ENCODE results near the gene PLA2G2F.

Gene PLA2G2F

DNA sequence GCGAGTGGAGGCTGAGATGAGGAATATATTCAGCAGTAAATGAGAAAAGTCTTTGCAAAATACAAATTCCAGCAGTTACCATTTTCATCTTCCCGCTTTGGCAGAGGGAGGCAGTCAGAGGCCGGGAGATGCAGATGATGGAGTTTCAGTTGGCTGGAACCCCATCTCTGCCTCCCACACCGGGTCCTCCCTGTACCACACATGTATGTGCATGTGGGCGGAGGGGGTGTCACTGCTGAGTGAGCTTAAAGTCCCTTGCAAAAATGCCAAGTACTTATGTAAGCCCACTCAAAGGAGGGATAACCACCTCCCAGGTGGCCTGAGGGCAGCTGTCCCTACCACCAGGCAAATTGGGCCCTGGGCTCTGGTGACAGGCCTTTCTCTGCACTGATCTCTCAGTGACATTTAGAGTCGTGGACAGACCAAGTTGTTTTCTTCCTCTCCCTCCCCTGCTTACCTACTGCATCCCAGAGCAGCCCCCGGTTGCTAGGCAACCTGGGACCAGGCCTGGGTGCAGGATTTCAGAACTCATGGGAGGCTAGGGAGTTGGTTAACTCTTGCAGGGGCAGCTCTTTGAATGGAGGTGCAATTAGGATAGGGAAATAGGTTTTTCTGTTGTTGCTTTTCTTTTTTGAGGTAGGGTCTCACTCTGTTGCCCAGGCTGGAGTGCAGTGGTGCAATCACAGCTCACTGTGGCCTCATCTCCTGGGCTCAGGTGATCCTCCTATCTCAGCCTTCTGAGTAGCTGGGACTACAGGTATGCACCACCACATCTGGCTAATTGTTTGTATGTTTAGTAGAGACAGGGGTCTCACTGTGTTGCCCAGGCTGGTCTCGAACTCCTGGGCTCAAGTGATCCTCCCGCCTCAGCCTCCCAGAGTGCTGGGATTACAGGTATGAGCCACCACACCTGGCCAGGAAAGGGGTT lies 29.7 kb downstream of the PLA2G2F start:
- TF ChIP-seq FOXM1 (IDR thresholded peaks at IDR 0.05; ENCODE audit: borderline replicate concordance) (no peak), SP1 (IDR thresholded peaks at IDR 0.05) (no peak), FOXK2 (IDR thresholded peaks at IDR 0.05) (no peak), L3MBTL2 (conservative IDR thresholded peaks at IDR 0.05) (no peak), BHLHE40 (IDR thresholded peaks at IDR 0.05; ENCODE audit: borderline replicate concordance) (no peak), FOXA1 (IDR thresholded peaks at IDR 0.05) (no peak), TARDBP (IDR thresholded peaks at IDR 0.05) (no peak), ELF4 (IDR thresholded peaks at IDR 0.05) (no peak), CTBP1 (IDR thresholded peaks at IDR 0.05; ENCODE audit: borderline replicate concordance) (no peak), LEF1 (IDR thresholded peaks at IDR 0.05; ENCODE audit: borderline replicate concordance) (no peak), NFRKB (IDR thresholded peaks at IDR 0.05) (no peak), ZNF384 (IDR thresholded peaks at IDR 0.05) (no peak), ARNT (IDR thresholded peaks at IDR 0.05) (no peak), SUZ12 (IDR thresholded peaks at IDR 0.05) (no peak), HDGF (IDR thresholded peaks at IDR 0.05; ENCODE audit: borderline replicate concordance) (no peak)
- TF ChIP-seq, protein P1, sequence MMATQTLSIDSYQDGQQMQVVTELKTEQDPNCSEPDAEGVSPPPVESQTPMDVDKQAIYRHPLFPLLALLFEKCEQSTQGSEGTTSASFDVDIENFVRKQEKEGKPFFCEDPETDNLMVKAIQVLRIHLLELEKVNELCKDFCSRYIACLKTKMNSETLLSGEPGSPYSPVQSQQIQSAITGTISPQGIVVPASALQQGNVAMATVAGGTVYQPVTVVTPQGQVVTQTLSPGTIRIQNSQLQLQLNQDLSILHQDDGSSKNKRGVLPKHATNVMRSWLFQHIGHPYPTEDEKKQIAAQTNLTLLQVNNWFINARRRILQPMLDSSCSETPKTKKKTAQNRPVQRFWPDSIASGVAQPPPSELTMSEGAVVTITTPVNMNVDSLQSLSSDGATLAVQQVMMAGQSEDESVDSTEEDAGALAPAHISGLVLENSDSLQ (IDR thresholded peaks at IDR 0.05), result no peak
- ChIA-PET POLR2A (no interaction called here), CTCF (interaction anchor here (1.0 kb wide), 1 partner anchor 10 kb away, joined by 3 read pairs; no protein-coding TSS in a partner anchor)
- DNase-seq (ENCODE audit: extremely low spot score), result no peak

DNA sequence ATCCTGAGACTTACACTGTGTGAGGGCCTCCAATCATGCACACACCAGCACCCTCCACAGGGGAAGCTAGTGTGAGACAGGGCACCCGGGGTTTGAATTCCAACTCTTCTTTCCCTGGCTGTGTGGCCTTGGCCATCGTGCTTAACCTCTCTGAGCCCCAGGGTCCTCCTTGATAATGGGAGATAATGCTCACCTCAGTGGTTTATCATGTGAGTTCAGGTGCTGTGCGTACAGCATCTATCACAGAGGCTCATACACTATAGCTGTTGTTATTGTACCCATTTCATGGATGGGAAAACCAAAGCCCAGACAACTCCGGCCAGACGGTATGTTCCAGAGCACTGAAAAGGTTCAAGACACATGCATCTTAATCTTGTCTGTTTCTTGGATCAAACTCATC lies 30.8 kb downstream of the PLA2G2F start:
- no peak for DNase-seq (ENCODE audit: extremely low spot score)
- ChIA-PET CTCF (no interaction called here), POLR2A (no interaction called here)
- no peak for TF ChIP-seq ARNT (IDR thresholded peaks at IDR 0.05)

GRCh38 chr1:20172033-20172590 lies 33.0 kb downstream of the PLA2G2F start:
- TF ChIP-seq ARNT (IDR thresholded peaks at IDR 0.05) (no peak), SP1 (IDR thresholded peaks at IDR 0.05) (no peak)
- ChIA-PET POLR2A (interaction anchor here (0.6 kb wide), 1 partner anchor 30 kb away, joined by 3 read pairs; no protein-coding TSS in a partner anchor), CTCF (no interaction called here)
- DNase-seq (ENCODE audit: extremely low spot score), result no peak

DNA sequence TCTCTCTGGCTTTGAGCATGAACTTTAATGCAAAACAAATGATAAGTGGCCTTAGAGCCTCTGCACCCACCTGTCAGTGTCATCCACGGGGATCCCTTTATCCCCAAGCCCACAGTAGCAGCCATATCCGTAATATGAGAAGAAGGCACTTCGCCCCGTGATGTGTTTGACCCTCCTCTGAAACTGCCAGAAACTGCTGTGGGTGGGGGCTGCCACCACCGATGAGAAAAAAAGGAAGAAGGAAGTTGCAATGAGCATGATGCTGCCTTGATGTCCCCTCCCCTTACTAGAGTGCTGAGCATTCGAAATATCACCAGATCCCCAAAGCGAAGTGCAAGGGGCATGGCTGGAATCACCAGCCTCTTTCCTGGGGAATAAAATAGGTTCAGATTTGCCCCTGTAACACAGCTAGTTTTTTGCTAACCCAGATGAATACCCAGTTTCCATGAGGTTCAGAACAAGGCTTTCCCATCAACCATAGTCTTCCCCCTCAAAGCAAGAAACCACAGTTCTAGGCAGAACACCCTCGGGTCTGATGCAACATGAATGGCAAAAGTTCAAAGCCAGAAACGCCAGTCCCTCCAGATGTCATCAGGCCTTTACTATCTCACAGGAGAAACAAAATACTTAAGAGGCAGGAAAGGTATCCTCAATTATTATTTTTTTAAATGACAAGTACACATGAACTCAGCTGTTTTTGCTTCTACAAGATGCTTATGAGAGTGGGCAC lies 36.0 kb downstream of the PLA2G2F start:
- ChIA-PET CTCF (no interaction called here), POLR2A (no interaction called here)
- no peak for DNase-seq (ENCODE audit: extremely low spot score)
- TF ChIP-seq CTBP1 (IDR thresholded peaks at IDR 0.05; ENCODE audit: borderline replicate concordance) (no peak), L3MBTL2 (conservative IDR thresholded peaks at IDR 0.05) (no peak), ZNF384 (IDR thresholded peaks at IDR 0.05) (no peak), FOXM1 (IDR thresholded peaks at IDR 0.05; ENCODE audit: borderline replicate concordance) (no peak), HDGF (IDR thresholded peaks at IDR 0.05; ENCODE audit: borderline replicate concordance) (no peak), ARNT (IDR thresholded peaks at IDR 0.05) (no peak), TARDBP (IDR thresholded peaks at IDR 0.05) (no peak), SP1 (IDR thresholded peaks at IDR 0.05) (no peak), FOXA1 (IDR thresholded peaks at IDR 0.05) (no peak), FOXK2 (IDR thresholded peaks at IDR 0.05) (no peak), NFRKB (IDR thresholded peaks at IDR 0.05) (no peak), SUZ12 (IDR thresholded peaks at IDR 0.05) (no peak), ELF4 (IDR thresholded peaks at IDR 0.05) (no peak), BHLHE40 (IDR thresholded peaks at IDR 0.05; ENCODE audit: borderline replicate concordance) (no peak)

- DNase-seq (ENCODE audit: extremely low spot score), result no peak
- POLR2A ChIA-PET, result interaction anchor here (0.6 kb wide), 1 partner anchor 19 kb away, joined by 3 read pairs; no protein-coding TSS in a partner anchor
- CTCF ChIA-PET, result interaction anchor here (0.5 to 1.0 kb wide), 2 partner anchors 11 to 1845 kb away, joined by 3 read pairs; no protein-coding TSS in a partner anchor
- no peak for TF ChIP-seq SP1 (IDR thresholded peaks at IDR 0.05)
- TF ChIP-seq ARNT (IDR thresholded peaks at IDR 0.05), result no peak
- no peak for TF ChIP-seq ELF4 (IDR thresholded peaks at IDR 0.05)
These were observed 39.7 kb downstream of the PLA2G2F start for GRCh38 chr1:20178634-20179370.

DNA sequence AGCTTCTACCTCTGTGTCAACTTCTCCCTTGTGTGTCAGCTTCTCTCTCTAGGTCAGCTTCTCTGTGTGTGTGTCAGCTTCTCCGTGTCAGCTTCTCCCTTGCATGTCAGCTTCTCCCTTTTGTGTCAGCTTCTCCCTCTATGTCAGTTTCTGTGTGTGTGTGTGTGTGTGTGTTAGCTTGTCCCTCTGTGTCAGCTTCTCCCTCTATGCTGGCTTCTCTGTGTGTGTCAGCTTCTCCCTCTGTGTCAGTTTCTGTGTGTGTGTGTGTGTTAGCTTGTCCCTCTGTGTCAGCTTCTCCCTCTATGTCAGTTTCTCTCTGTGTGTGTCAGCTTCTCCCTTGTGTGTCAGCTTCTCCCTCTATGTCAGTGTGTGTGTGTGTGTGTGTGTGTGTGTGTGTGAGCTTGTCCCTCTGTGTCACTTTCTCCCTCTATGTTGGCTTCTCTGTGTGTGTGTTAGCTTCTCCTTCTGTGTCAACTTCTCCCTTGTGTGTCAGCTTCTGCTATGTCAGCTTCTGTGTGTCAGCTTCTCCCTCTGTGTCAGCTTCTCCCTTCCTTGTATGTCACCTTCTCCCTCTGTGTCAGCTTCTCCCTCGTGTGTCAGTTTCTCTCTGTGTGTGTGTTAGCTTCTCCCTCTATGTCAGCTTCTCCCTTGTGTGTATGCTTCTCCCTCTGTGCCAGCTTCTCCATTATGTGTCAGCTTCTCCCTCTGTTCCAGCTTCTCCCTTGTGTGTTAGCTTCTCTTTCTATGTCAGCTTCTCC lies 40.4 kb downstream of the PLA2G2F start:
- ChIA-PET CTCF (interaction anchor here (0.5 to 1.1 kb wide), 4 partner anchors 11 to 314 kb away, joined by 3 read pairs; no protein-coding TSS in a partner anchor), POLR2A (interaction anchor here (0.6 kb wide), 1 partner anchor 18 kb away, joined by 3 read pairs; no protein-coding TSS in a partner anchor)
- TF ChIP-seq FOXK2 (IDR thresholded peaks at IDR 0.05), result no peak
- TF ChIP-seq SUZ12 (IDR thresholded peaks at IDR 0.05), result no peak
- TF ChIP-seq HDGF (IDR thresholded peaks at IDR 0.05; ENCODE audit: borderline replicate concordance), result no peak
- TF ChIP-seq, protein P1 (IDR thresholded peaks at IDR 0.05), result no peak
- no peak for TF ChIP-seq CTBP1 (IDR thresholded peaks at IDR 0.05; ENCODE audit: borderline replicate concordance)
- TF ChIP-seq BHLHE40 (IDR thresholded peaks at IDR 0.05; ENCODE audit: borderline replicate concordance), result no peak
- no peak for TF ChIP-seq L3MBTL2 (conservative IDR thresholded peaks at IDR 0.05)
- TF ChIP-seq SP1 (IDR thresholded peaks at IDR 0.05), result no peak
- no peak for TF ChIP-seq NFRKB (IDR thresholded peaks at IDR 0.05)
- DNase-seq (ENCODE audit: extremely low spot score), result no peak

Data from HEK293T (cell line).